ENCODE results near the gene KLHDC7B. TPM values are rescaled to one million over a fixed set of nuclear protein-coding genes. Genes with fewer than 3 reads are reported as not detected.

KLHDC7B gene
- total and polyA plus RNA-seq, 2 of the 13 experiments (the other 11 are each of a cell fraction or from before 2014, with no cell fraction given): 0.11 TPM; not detected in 1

GRCh38 chr22:50562523-50563412, 17.1 kb downstream of the KLHDC7B start, which contains the start of gene SYCE3 (continued):
- TF ChIP-seq THAP9 (CRISPR knock-in tag; IDR thresholded peaks at IDR 0.05; ENCODE audit: borderline replicate concordance): peak; percentile 35; the same call in 1 of the 2 replicates
- 0 out of 2 replicates have a peak, but pooled peaks have one; percentile 33 for TF ChIP-seq RFXAP (CRISPR knock-in tag; IDR thresholded peaks at IDR 0.05; ENCODE audit: borderline replicate concordance)
- TF ChIP-seq CREB3 (CRISPR knock-in tag; IDR thresholded peaks at IDR 0.05): no peak
- TF ChIP-seq SMC3 (IDR thresholded peaks at IDR 0.05; ENCODE audit: low read length): peak; percentile 10; the same call in 1 of the 2 replicates
- TF ChIP-seq SP4 (CRISPR knock-in tag; IDR thresholded peaks at IDR 0.05): peak; percentile 95
- no peak for TF ChIP-seq CERS6 (CRISPR knock-in tag; IDR thresholded peaks at IDR 0.05)
- peak; percentile 37; the same call in 1 of the 2 replicates for TF ChIP-seq BCL6 (CRISPR knock-in tag; IDR thresholded peaks at IDR 0.05)
- peak; percentile 92 for TF ChIP-seq DRAP1 (CRISPR knock-in tag; IDR thresholded peaks at IDR 0.05)
- TF ChIP-seq HNF4A (CRISPR knock-in tag; IDR thresholded peaks at IDR 0.05): no peak
- no peak for TF ChIP-seq ZNF232 (CRISPR knock-in tag; IDR thresholded peaks at IDR 0.05; ENCODE audit: borderline replicate concordance)
- TF ChIP-seq ATF5 (CRISPR knock-in tag; IDR thresholded peaks at IDR 0.05; ENCODE audit: low read depth): no peak
- TF ChIP-seq ZNF431 (CRISPR knock-in tag; IDR thresholded peaks at IDR 0.05; ENCODE audit: borderline replicate concordance, low read depth): no peak
- no peak for TF ChIP-seq ZNF34 (CRISPR knock-in tag; IDR thresholded peaks at IDR 0.05; ENCODE audit: borderline replicate concordance)
- no peak for TF ChIP-seq TAF15 (IDR thresholded peaks at IDR 0.05; ENCODE audit: low read depth, low read length, poor library complexity, severe bottlenecking)
- no peak for TF ChIP-seq ZNF770 (CRISPR knock-in tag; IDR thresholded peaks at IDR 0.05)
- no peak for TF ChIP-seq ZNF343 (CRISPR knock-in tag; IDR thresholded peaks at IDR 0.05)
- TF ChIP-seq ZNF607 (CRISPR knock-in tag; IDR thresholded peaks at IDR 0.05; ENCODE audit: borderline replicate concordance): 0 out of 2 replicates have a peak, but pooled peaks have one; percentile 49
- no peak; a peak in 1 of 4 replicates for TF ChIP-seq KLF16 (CRISPR knock-in tag; IDR thresholded peaks at IDR 0.05)
- no peak for TF ChIP-seq FIP1L1 (IDR thresholded peaks at IDR 0.05; ENCODE audit: borderline replicate concordance, insufficient read depth, low read depth, low read length)
- TF ChIP-seq ZNF205 (CRISPR knock-in tag; IDR thresholded peaks at IDR 0.05): no peak
